GM12891 (cell line): Measurements from ENCODE around the gene SPTBN5.

Source experiments
- PAX5 ChIP-seq: IDR thresholded peaks from 2 replicates; pipeline ENCODE4 v1.6.1; 2011; ENCODE audit warnings: low read length, moderate library complexity, mild to moderate bottlenecking; ENCODE audit not compliant: insufficient read depth, severe bottlenecking
- POLR2A ChIP-seq: IDR thresholded peaks from 2 replicates; pipeline ENCODE4 v1.6.1; 2011; ENCODE audit warnings: low read depth, low read length, control low read depth
- POLR2AphosphoS5 ChIP-seq: IDR thresholded peaks from 2 replicates; pipeline ENCODE4 v1.6.1; 2011; ENCODE audit warnings: low read depth, low read length, control low read depth
- POU2F2 ChIP-seq: IDR thresholded peaks from 2 replicates; pipeline ENCODE4 v1.6.1; 2011; ENCODE audit warnings: low read depth, mild to moderate bottlenecking, control low read depth, low read length, moderate library complexity
- TAF1 ChIP-seq: IDR thresholded peaks from 2 replicates; pipeline ENCODE4 v1.6.1; 2011; ENCODE audit warnings: low read depth, low read length, control low read depth

DNA sequence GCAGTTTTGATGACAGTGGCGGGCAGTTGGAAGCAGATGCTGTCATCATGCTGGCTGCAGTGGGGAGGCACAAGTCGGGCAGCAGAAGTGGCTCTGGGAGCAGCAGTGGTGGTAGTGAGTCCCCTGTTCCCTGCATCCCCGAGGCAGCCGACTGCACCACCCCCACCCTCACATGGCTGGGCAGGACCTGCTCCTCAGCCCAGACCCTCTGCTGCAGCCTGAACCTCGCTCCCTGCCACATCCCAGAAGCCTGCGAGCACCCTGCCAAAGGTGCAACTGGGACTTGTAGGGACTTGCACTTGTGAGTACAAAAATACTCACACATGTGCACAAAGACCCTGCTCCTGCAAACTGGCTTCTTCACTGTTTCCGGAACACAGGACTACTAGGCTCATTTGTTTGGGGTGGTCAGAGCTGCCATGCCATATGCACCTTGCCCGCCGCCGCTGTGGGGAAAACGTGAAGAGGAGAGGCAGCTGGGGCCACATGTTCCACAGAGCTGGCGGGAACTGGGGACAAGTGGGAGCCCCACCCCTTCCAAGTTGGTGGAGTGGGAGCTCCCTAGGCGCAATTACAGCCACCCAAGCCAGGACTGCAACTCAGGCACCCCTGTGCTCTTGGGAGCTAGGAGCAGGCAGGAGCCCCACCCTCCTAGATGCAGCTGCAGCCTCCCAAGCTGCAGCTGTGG is 63.8 kb downstream of the SPTBN5 start:
- TF ChIP-seq POLR2AphosphoS5 (no peak), POLR2A (no peak), POU2F2 (no peak), TAF1 (no peak), PAX5 (no peak)
